DMS53 treated with DMSO at 0.1 percent for 48 hours (cell line): ENCODE measurements around the gene PPM1M.
A peak's percentile ranks its signal among the peaks of the same experiment; 100 is the strongest.
"Not testable (repeated sequence)": the region's sequence is repeated elsewhere in the genome, so short reads cannot be mapped to it uniquely, and the experiment has no call there.

Source experiments
- DNase-seq: peaks from one replicate; lab custom pipeline; 2025; ENCODE audit not compliant: unreplicated experiment; lab: John Stamatoyannopoulos, UW

Gene PPM1M

DNA sequence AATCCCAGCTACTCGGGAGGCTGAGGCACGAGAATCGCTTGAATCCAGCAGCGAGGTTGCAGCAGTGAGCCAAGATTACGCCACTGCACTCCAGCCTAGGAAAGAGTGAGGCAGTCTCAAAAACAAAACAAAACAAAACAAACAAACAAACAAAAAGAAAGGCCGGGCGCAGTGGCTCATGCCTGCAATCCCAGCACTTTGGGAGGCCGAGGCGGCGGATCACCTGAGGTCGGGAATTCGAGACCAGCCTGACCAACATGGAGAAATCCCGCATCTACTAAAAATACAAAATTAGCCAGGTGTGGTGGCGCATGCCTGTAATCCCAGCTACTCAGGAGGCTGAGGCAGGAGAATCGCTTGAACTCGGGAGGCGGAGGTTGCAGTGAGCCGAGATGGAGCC is 29.2 kb downstream of the PPM1M start:
- not testable (repeated sequence) for DNase-seq

DNA sequence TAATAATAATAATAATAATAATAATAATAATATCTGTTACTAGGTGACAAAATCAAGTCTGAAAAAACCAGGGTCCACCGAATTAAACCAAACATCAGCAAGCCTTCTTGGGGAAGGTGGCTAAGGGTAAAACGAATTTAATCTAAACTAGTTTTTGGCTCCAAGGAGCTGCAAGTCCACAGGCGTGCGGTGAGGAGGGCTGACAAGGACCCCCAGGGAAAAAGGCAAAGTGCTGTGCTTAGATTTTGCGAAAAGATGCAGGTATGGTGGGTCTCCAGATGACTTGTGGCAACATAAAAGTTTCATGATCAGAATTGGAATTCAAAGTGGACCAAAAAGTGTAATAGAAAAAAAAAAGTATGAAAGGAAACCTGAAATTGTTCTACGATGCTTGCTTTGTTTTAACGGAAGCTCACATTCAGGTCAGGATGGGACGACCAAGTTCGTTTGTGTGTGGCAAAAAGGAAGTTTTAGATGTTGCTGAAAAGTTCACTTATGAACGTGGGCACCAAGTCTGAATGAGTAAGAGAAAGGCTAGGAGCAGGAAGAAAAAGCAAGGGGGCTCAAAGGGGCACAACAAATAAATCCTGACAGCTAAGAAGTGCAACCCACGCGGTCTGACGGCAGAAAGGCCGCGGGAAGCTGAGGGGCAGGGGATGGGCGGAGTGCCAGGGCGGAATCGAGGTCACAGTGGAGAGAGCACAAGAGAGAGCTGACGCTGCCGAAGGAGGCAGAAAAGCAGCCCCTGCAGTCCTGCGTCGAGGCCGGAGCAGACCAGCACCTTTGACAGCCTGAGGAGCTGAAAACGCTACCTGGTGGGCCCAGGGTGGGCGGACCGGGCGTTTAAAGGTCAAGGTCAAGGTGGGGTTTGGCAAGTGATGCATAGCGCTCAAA is 31.8 kb downstream of the PPM1M start:
- no peak for DNase-seq

GRCh38 chr3:52277972-52278509 is 32.5 kb downstream of the PPM1M start:
- DNase-seq: no peak

DNA sequence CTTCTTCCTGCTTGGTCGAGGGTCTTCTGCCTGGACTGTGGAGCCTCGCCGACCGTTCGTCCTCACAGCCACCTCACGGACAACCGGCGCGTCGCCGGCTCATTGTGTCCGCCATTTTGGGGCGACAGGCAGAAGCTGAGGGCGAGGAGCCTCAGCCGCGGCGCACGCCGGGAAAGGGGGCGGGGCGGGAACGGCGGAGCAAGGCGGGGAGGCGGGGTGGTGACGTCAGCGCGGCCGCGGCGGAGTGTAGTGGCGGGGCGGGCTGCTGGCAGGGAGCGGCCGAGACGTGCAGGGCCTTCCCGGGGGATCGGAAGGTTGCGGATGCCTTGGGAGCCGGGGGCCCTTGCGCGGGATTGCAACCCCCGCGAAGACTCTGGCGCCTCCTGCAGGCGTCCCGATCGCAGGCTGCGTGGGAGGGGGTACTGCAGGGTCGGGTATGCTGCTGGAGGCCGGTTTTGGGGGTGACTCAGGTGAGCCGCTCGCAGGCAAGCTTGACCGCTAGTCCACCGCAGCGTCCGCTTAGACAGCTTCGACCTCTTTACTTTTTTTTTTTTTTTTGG is 33.0 kb downstream of the PPM1M start, which contains the start of gene WDR82:
Gene WDR82, minus strand, starts transcription at position 140 of the 560 bp plus-strand sequence. CDS start 288 bp downstream, outside the sequence.
- DNase-seq: peak; percentile 35

DNA sequence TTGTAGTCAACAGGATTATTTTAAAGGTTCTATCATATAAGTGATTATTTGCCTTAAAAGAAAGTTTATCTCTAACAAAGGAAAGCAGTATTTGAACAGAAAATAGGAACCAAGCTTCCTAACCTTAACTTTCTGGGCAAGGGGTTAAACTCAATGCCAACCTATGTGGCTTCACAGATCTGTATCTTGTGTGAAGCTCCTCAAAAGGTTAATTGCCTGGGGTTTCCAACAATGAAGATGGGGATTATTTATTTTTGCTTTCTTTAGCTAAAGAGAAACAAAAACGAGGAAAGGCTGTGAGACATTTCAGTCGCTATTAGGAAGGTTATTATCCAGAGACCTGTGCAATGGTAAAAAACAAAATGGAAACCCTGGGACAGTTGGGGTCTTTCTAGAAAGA is 34.0 kb downstream of the PPM1M start:
- DNase-seq: no peak

DNA sequence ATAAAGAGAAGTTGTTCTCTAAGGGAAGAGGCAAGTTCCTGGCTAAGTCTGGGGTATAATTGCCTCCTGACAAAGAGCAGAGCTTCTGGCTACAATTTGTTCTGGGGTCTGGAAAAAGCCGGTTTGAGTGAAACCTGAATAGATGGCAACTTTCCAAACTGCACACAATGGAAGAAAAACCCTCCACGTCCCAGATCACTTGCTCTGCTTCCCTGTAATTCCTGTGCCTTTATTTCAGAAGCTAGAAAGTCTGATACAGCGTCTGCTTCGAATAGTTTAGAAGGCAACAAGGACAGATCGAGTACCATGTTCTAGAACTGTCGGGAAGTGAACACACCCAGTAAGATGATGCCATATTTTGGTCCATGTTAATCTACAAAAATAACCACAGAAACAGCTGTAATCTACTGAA is 34.5 kb downstream of the PPM1M start:
- no peak for DNase-seq

DNA sequence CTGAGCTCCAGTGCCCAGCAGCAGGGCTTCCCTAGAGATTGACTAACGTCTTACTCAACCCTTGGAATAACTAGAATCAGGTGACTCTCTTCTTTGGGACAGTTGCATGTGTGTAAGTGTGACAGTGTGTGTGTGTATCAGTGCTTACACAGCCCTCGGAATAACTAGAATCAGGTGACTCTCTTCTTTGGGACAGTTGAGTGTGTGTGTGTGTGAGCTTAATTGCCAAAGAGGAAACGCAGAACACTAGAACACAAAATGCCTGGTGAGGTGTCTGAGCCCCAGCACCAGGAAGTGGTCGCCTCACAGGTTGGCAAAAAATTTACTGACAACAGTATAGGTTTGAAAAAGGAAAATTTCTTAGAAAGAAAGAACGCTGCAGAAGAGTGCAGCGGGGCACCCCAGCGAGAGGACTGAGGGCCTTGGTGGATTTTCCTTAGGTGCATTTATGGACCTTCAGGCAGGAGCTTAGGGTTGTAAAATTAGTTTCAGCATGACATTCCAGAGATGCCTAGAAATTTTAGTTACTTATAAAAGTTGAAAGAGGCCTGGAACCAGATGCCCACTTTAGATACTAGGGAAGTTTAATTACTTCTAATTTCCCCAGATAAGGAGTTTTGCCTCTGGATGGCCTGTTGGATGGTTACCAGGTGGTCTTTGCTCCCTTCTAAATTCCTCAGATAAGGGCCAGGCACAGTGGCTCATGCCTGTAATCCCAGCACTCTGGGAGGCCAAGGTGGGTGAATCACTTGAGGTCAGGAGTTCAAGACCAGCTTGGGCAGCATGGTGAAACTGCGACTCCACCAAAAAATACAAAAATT is 36.6 kb downstream of the PPM1M start:
- DNase-seq: no peak

GRCh38 chr3:52283306-52283705 is 37.7 kb downstream of the PPM1M start:
- no peak for DNase-seq

DNA sequence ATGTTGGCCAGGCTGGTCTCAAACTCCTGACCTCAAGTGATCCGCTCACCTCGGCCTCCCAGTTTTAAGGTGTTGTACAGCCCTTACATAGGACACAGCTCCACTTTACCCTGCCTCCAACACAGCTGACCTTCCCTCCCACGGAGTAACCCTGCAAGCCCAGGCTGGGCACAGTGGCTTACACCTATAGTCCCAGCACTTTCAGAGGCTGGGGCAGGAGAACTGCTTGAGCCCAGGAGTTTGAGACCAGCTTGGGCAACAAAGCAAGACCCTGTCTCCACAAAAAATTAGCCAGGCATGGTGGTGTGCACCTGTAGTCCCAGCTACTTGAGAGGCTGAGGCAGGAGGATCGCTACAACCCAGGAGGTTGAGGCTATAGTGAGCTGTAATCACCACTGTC is 38.5 kb downstream of the PPM1M start:
- DNase-seq: not testable (repeated sequence)

GRCh38 chr3:52286777-52287110 is 41.2 kb downstream of the PPM1M start:
- DNase-seq: no peak

- DNase-seq: no peak
Measured at GRCh38 chr3:52288674-52289073, 43.1 kb downstream of the PPM1M start.

GRCh38 chr3:52289338-52289746 is 43.8 kb downstream of the PPM1M start:
- DNase-seq: no peak

DNA sequence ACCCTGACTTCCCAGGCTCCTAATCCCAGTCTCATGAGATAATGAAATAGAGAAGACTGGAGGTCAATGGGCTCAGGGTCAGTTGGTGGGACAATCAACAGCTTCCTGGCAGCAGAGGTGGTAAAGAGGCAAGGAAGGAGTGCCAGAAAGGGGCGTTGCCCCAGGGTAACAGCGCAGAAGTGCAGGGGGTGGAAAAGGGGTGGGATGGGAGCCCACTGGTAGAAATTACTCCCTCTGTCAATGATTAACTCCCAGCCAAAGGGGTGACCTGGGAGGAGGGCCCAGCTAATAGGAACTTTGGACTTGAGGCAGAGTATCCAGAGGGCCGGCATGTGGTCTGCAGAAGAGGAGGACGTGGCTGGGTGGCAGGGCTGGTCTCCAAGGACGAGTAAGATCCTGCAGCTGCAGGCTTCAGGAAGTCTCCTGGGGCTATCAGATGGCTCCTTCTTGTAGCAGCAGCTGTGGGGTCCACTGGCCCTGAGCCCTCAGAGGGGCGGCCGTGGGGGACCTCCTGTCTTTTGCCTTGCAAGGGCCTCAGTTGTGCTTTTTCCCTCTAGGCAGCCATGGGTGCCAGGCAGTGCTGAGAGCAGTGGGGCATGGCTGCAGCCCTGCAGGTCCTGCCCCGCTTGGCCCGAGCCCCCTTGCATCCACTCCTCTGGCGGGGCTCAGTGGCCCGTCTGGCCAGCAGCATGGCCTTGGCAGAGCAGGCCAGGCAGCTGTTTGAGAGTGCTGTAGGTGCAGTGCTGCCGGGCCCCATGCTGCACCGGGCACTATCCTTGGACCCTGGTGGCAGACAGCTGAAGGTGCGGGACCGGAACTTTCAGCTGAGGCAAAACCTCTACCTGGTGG is 44.4 kb downstream of the PPM1M start:
- no peak for DNase-seq

DNA sequence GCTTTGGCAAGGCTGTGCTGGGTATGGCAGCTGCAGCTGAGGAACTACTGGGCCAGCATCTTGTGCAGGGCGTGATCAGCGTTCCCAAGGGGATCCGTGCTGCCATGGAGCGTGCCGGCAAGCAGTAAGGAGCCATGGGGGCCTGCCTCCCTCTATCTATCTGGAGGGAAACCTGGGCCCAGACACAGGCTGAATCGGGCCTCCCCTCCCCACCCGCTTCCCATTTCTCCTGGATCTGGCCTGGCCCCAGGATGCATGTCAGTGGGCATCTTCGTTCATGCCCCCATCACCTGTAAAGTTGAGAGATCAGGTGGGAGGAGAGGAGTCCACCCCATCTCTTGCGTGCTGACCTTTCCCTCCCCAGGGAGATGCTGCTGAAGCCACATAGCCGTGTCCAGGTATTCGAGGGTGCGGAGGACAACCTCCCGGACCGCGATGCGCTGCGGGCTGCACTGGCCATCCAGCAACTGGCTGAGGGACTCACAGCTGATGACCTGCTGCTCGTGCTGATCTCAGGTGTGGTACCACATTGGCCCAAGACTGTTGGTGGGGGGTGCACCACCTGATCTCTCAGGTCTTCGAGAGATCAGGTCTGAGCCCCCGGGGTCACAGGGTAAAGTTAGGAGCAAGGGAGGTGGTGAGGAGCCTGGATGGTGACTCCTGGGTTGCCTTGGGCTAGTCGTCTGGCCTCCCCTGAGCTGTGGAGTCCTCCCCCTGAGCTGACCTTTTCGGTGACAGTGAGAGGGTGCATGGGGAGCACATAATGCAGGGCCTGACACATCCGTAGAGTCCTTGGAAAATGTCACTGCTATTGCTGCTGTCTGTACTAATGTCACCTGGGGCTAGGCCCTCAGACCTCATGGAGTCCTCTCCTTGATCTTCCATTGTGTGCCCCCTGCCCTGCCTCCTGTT is 45.3 kb downstream of the PPM1M start:
- DNase-seq: no peak

GRCh38 chr3:52291508-52292181 is 46.1 kb downstream of the PPM1M start:
- no peak for DNase-seq

GRCh38 chr3:52292247-52293065 is 46.9 kb downstream of the PPM1M start:
- no peak for DNase-seq

DNA sequence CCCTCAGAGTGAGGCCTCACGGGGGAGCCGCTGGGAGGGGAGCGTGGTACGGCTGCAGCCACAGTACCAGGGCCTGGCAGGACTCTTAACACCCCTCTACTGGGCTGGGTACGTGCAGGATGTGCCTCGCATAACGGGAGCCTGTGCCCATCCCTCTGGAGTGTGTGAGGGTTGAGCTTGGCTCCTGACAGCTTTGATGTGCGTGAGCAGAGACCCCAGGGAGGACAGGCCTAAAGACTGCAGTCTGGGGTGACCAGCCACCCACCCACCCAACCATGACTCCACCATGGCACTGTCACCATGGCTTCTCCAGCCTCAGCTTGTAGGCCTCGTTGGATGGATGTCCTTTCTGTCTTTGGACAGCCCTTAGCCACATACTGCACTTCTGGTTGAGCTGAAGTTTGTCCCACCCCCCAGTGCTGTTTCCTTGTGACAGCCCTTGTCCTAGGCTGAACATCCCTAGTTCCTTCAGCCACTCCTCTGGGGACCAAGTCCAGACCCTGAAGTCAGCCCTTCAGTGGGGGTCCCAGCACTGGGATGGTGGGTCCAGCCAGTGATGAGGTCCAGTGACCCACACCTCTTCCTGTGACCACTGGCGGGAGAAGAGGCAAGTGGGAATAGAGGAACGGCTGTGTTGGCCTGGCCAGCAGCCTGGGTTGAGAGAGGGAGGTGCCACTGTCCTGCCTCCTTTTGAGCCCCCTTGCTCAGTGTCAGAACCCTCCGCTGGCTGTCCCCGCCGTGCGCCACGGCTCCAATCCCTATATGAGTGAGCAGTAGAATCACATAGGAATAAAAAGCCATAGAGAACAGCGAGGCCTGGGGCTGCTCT is 48.1 kb downstream of the PPM1M start:
- DNase-seq: no peak
